ENCODE data around the gene FCRLB. TPM values are rescaled to one million over a fixed set of nuclear protein-coding genes. Genes with fewer than 3 reads are reported as not detected.

The FCRLB gene
- total RNA-seq, 3 donors from 2014 or later, result 0.15 to 1.1 (median 0.33) TPM

DNA sequence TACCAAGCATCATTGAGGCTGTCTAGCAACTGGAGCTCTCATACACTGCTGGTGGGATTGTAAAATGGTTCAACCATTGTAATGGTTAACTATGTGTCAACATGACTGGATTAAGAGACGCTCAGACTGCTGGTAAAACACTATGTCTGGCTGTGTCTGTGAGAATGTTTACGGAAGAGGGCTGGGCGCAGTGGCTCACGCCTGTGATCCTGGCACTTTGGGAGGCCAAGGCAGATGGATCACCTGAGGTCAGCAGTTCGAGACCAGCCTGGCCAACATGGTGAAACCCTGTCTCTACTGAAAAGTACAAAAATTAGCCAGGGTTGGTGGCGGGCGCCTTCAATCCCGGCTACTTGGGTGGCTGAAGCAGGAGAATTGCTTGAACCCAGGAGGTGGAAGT lies 19.1 kb upstream of the FCRLB start:
- H3K27ac ChIP-seq, result no peak overlapping the region
- H3K36me3 ChIP-seq, result no peaks in the 10 kb centered on the region
- no peak for DNase-seq (ENCODE audit: low spot score in 2 of 2)
- no peaks in the 10 kb centered on the region for H3K27me3 ChIP-seq
- intact Hi-C loops (cut with DNase I; ENCODE audit: low total_unique reads), result no loop called here
- no peak overlapping the region for H3K4me3 ChIP-seq
- TF ChIP-seq, protein P1, sequence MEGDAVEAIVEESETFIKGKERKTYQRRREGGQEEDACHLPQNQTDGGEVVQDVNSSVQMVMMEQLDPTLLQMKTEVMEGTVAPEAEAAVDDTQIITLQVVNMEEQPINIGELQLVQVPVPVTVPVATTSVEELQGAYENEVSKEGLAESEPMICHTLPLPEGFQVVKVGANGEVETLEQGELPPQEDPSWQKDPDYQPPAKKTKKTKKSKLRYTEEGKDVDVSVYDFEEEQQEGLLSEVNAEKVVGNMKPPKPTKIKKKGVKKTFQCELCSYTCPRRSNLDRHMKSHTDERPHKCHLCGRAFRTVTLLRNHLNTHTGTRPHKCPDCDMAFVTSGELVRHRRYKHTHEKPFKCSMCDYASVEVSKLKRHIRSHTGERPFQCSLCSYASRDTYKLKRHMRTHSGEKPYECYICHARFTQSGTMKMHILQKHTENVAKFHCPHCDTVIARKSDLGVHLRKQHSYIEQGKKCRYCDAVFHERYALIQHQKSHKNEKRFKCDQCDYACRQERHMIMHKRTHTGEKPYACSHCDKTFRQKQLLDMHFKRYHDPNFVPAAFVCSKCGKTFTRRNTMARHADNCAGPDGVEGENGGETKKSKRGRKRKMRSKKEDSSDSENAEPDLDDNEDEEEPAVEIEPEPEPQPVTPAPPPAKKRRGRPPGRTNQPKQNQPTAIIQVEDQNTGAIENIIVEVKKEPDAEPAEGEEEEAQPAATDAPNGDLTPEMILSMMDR (IDR thresholded peaks at IDR 0.05), result no peak
- TF ChIP-seq POLR2A (IDR thresholded peaks at IDR 0.05) (no peak), POLR2AphosphoS5 (IDR thresholded peaks at IDR 0.05) (no peak)
- H3K9me3 ChIP-seq, result no peaks in the 10 kb centered on the region
- no peaks in the 10 kb centered on the region for H3K4me1 ChIP-seq

DNA sequence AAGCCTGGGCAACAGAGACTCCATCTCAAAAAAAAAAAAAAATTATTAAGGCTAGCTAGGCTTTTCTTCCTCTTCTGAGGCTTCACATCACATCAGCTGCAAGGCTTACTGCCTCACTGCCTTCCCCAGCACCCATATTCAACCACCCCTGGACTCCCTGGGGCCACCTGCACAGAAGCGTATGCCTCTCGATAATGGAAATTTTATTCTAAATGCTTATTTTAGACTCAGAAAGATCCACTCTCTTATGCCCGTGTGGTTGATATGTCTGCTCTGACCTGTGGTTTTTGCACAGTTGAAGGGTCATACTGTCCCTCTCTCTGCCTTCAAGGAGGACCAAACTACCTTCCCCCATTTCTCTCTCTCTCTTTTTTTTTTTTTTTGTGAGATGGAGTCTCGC lies 15.8 kb upstream of the FCRLB start:
- no peak for DNase-seq (ENCODE audit: low spot score in 2 of 2)
- no peaks in the 10 kb centered on the region for H3K27me3 ChIP-seq
- no peaks in the 10 kb centered on the region for H3K4me1 ChIP-seq
- H3K4me3 ChIP-seq, result no peak overlapping the region
- intact Hi-C loops (cut with DNase I; ENCODE audit: low total_unique reads), result no loop called here
- no peaks in the 10 kb centered on the region for H3K36me3 ChIP-seq
- no peak for TF ChIP-seq POLR2A (IDR thresholded peaks at IDR 0.05)
- no peaks in the 10 kb centered on the region for H3K9me3 ChIP-seq
- H3K27ac ChIP-seq, result no peak overlapping the region

DNA sequence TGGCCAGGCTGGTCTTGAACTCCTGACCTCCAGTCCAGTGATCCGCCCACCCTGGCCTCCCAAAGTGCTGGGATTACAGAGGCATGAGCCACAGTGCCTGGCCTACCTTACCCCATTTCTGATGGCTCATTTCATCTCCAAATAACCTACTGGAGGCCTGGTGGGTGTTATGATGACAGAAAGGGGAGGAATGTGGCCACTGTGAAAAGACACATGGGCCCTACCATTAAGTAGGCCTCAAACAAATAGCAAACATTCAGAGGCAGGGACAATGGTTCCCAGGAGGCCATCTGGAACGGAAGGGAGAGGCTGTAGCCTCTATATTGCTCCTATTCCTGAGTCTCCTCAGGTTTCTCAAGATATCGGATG lies 15.2 kb upstream of the FCRLB start:
- no peak overlapping the region for H3K4me3 ChIP-seq
- no peaks in the 10 kb centered on the region for H3K4me1 ChIP-seq
- no peak for DNase-seq (ENCODE audit: low spot score in 2 of 2)
- no peaks in the 10 kb centered on the region for H3K36me3 ChIP-seq
- intact Hi-C loops (cut with DNase I; ENCODE audit: low total_unique reads), result no loop called here
- no peaks in the 10 kb centered on the region for H3K27me3 ChIP-seq
- TF ChIP-seq, protein P1 (IDR thresholded peaks at IDR 0.05), result no peak
- TF ChIP-seq POLR2AphosphoS5 (IDR thresholded peaks at IDR 0.05) (no peak), POLR2A (IDR thresholded peaks at IDR 0.05) (no peak)
- H3K9me3 ChIP-seq, result no peaks in the 10 kb centered on the region
- no peak overlapping the region for H3K27ac ChIP-seq

DNA sequence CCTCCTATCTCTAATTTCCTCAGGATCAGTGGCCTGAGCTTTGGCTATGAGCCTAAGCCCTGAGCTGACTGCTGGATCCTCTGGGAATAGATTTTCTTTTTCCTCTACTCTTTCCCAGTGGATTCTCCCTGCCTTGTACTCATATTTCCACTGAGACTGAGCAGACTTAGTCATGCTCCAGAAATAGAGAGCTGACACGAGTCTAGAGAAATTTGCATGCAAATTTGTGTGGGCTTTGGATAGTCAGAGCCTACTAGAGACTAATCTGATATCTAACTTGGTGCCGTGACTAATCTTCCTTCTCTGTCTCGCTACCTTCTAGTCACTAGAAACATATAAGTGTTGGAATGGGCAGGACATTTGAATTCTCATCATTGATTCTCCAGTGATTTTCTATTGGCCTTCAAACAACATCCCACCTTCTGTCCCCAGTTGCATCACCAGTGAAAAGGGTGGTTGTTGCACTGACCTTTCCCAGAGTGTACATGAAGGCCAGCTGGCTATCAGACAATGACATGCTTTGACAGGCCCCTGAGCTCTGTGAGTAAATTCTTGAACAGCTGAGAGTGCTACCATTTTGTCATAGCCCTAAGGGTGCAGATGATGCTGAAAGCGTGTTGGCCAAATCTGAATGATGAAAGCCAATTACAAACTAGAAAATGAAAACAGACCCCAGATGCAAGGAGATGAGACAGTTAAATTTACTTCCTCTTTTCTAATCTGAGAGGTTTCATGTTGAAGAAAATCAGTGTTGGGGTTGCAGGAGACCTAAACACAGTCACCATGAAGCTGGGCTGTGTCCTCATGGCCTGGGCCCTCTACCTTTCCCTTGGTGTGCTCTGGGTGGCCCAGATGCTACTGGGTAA lies 14.6 kb upstream of the FCRLB start, which contains the start of gene FCRLA:
TSS of gene FCRLA (plus strand) at position 748 of the 866 bp plus-strand sequence. CDS start at position 784, 36 bp downstream.
- intact Hi-C loops (cut with DNase I; ENCODE audit: low total_unique reads), result no loop called here
- no peak for TF ChIP-seq POLR2A (IDR thresholded peaks at IDR 0.05)
- no peak for TF ChIP-seq POLR2AphosphoS5 (IDR thresholded peaks at IDR 0.05)
- TF ChIP-seq, protein P1 (IDR thresholded peaks at IDR 0.05), result no peak
- no peak within 1 kb of the TSS for H3K27ac ChIP-seq

DNA sequence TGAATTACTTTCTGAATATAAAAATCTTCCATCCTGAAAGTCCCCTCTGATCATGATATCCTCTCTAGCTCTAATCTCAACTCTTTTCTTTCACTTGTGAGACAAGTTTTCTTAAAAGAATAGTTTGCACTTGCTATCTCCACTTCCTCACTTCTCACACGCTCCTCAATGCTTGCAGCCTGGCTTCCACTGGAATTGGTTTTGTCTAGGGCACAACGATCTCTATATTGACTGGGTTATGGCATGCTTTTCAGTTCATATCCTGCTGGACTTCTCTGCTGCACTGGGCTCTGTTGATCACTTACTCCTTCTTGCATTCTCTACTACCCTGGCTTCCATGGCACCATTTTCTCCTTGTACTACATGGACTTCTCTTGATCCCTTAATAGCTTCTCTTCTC lies 13.8 kb upstream of the FCRLB start:
- H3K36me3 ChIP-seq, result no peaks in the 10 kb centered on the region
- H3K27ac ChIP-seq, result no peak overlapping the region
- no peak for TF ChIP-seq POLR2A (IDR thresholded peaks at IDR 0.05)
- TF ChIP-seq, protein P1 (IDR thresholded peaks at IDR 0.05), result no peak
- no peak for TF ChIP-seq POLR2AphosphoS5 (IDR thresholded peaks at IDR 0.05)
- no peak overlapping the region for H3K4me3 ChIP-seq
- H3K27me3 ChIP-seq, result no peaks in the 10 kb centered on the region
- no peaks in the 10 kb centered on the region for H3K4me1 ChIP-seq
- no peak for DNase-seq (ENCODE audit: low spot score in 2 of 2)
- no peaks in the 10 kb centered on the region for H3K9me3 ChIP-seq
- intact Hi-C loops (cut with DNase I; ENCODE audit: low total_unique reads), result no loop called here

More for the DNA sequence above, 14.6 kb upstream of the FCRLB start, which contains the start of gene FCRLA:
- H3K27me3 ChIP-seq, result no peaks in the 10 kb centered on the region
- no peaks in the 10 kb centered on the region for H3K4me1 ChIP-seq
- H3K4me3 ChIP-seq, result no peak within 1 kb of the TSS
- no peak for DNase-seq (ENCODE audit: low spot score in 2 of 2)
- H3K36me3 ChIP-seq, result no peaks in the 10 kb centered on the region
- no peaks in the 10 kb centered on the region for H3K9me3 ChIP-seq

Measured in breast epithelium (tissue), 4 donors.